GM19438 (cell line): Measurements from ENCODE around the gene CDS1.
"Not testable (repeated sequence)": the region's sequence is repeated elsewhere in the genome, so short reads cannot be mapped to it uniquely, and the experiment has no call there.

Source experiments
- ATAC-seq: cut with Tn5 transposase; IDR thresholded peaks from one replicate; pipeline ENCODE4 v1.9.1; 2021; ENCODE audit warnings: low read depth; ENCODE audit not compliant: unreplicated experiment

Gene CDS1

DNA sequence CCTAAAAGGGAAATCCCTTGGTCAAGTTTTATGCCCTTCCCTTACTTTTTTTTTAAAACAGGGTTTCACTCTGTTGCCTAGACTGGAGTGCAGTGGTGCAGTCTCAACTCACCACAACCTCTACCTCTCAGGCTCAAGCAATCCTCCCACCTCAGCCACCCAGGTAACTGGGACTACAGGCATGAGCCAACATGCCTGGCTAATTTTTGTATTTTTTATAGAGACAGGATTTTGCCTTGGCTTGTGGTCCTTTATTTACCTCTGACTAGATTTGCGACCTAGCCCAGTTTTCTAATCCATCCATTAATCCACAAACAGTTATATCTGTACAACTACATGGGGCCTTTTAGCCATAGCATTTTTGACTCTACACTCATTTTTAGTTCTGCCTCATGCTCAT, 23.7 kb downstream of the CDS1 start:
- no peak for ATAC-seq

GRCh38 chr4:84611531-84611930, 28.6 kb downstream of the CDS1 start:
- no peak for ATAC-seq

DNA sequence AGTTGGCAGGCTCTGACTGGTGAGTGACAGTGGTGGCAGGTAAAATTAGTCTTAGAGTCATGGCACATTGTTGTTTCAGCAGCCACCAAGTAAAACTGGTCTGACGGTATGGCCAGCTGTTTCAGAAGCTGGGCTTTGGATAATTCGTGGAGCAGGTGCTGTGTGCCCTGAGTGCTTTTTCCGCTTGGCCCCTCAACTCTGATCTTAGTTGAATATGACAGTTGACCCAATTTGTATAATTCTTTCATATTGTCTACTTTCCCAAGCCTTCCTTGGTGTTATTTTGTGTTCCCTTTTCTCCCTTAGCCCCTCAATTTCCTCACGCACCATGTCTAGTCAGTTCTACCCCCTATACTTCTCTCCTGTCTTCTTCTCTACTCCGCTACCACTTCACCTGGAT, 32.0 kb downstream of the CDS1 start:
- no peak for ATAC-seq

- ATAC-seq = no peak
Measured at GRCh38 chr4:84615355-84615754, 32.4 kb downstream of the CDS1 start.

GRCh38 chr4:84622959-84623358, 40.0 kb downstream of the CDS1 start:
- ATAC-seq = no peak

DNA sequence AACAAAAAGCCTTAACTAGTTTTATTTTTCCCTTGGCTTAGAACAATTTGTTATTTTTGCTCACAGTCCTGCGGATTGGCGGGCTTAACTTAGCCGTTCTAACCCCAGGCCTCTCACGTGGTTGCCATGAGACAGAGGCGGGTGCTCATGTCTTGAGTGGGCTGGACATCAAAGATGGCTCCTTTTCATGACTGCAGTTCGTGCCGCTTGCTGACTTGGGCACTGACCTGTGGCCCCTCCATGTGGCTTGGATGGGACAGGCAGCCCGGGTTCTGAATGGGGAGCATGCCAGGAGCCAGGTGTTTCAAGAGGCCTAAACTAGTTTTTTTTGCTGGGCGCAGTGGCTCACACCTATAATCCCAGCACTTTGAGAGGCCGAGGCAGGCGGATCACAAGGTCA, 40.7 kb downstream of the CDS1 start:
- ATAC-seq = no peak

- ATAC-seq = no peak
Measured at GRCh38 chr4:84626673-84627072, 43.7 kb downstream of the CDS1 start.

GRCh38 chr4:84631573-84631972, 48.6 kb downstream of the CDS1 start:
- ATAC-seq = no peak

- ATAC-seq = no peak
Measured at GRCh38 chr4:84632092-84632491, 49.2 kb downstream of the CDS1 start.

GRCh38 chr4:84634961-84635360, 52.0 kb downstream of the CDS1 start:
- ATAC-seq = no peak

GRCh38 chr4:84638092-84638491, 55.2 kb downstream of the CDS1 start:
- no peak for ATAC-seq

- ATAC-seq = no peak
Measured at GRCh38 chr4:84639145-84639544, 56.2 kb downstream of the CDS1 start.

DNA sequence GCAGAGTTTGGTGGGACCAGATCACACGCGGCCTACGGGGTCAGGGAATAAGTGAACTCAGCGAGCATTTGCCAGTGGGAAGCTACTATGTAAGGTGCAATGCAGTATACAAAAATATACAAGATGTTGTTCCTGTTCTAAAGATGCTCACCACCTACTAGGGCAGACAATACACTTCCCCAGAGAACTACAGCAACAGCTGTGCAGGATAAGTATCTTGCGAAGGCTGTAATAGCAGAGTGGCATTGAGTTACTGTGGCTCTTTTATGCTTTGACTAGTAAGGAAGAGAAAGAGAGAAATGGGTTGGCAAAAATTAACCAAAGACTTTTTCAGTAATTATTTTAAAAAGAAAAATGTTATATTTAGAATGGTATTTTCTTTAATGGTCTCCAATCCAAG, 61.2 kb downstream of the CDS1 start:
- ATAC-seq = no peak

DNA sequence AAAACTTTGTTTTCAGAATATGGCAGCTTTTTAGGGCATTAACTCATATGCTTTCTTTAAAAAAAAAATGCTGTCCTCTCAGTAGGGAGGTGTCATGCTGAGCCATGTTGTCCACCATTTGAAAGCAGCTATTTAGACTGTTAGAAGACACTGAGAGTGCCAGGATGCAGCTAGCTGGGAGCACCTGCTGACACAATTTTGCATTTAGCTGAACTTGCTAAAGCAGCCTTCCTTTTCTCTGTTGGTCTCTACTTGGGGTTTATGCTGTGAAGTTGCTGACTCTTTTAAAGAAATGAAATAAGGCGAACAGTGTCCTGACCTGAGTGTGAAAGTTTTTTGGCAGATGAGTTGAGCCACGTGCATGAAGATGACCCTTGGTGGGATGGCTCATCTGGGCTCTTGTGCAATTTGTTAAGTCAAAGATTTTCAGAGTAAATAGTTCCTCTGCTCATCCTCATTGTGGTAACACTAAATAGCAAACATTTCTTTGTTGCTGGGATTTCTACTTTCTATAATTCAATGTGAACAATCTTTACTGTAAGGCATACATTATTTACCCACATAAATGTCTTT, 64.5 kb downstream of the CDS1 start:
- no peak for ATAC-seq

GRCh38 chr4:84648178-84648577, 65.3 kb downstream of the CDS1 start:
- no peak for ATAC-seq

GRCh38 chr4:84648863-84649647, 66.1 kb downstream of the CDS1 start:
- ATAC-seq = no peak

GRCh38 chr4:84651499-84651898, 68.6 kb downstream of the CDS1 start:
- no peak for ATAC-seq

DNA sequence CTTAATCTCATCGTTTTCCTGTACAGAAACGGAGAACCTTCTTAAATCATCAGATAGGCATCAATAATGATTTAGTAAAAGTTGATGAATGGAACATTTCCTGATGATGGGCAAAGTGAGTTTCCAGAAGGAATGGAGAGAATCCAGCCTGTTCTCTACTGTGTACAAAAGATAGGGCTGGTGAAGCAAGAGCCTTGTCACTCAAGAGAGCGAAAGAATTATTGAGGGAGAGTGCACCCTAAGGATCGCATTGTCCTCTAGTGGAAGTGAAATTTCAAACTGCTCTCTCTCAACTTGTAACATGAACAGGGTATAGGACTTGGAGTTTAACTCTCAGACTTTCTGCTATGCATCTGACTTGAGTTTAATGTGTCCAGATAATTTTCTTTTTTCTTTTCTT, 69.6 kb downstream of the CDS1 start:
- ATAC-seq = no peak

DNA sequence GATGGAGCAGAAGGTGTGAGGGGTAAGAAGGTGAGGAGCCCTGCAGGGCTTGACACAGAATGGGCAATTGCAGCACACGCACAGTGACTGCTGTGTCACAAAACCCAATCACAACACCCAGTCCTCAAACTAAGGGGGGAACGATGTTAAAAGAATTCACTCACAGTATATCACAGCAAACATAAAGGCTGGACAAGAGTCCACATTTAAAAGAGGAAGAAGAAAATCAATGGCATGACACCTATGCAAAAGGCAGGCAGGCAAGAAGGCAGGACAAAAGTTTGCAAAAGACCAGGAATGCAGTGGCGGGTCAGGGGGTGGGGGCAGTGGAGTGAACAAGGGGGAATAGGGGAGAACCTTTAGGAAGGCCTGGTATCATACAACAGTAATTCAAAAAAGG, 77.7 kb downstream of the CDS1 start:
- no peak for ATAC-seq

GRCh38 chr4:84661191-84661939, 78.4 kb downstream of the CDS1 start:
- ATAC-seq = no peak

DNA sequence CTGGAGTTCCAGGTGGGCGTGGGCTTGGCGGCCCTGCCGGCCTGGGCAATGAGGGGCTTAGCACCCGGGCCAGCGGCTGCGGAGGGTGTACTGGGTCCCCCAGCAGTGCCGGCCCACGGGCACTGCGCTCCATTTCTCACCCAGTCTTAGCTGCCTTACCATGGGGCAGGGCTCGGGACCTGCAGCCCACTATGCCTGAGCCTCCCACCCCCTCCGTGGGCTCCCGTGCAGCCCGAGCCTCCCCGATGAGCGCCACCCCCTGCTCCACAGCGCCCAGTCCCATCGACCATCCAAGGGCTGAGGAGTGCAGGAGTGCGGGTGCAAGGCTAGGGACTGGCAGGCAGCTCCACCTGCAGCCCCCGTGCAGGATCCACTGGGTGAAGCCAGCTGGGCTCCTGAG, 81.8 kb downstream of the CDS1 start:
- not testable (repeated sequence) for ATAC-seq

DNA sequence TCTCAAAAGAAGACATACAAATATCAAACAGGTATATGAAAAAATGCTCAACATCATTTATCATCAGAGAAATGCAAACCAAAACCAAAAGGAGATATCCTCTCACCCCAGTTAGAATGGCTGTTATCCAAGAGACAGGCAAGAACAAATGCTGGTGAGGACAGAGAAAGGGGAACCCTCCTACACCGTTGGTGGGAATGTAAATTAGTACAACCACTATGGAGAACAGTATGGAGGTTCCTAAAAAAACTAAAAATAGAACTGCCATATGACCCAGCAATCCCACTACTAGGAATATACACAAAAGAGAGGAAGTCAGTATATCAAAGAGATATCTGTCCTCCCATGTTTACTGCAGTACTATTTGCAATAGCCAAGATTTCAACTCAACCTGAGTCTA, 83.5 kb downstream of the CDS1 start:
- no peak for ATAC-seq
